Neural cell (in vitro differentiated cells): ENCODE data around the gene ARNT2. TPM values are rescaled to one million over a fixed set of nuclear protein-coding genes. Genes with fewer than 3 reads are reported as not detected.

Experiments used
- H2AFZ ChIP-seq: fragments of 200-600, 300-800 bp; sonication (generic), shearing (Covaris generic); 2 replicates; pipeline ENCODE4 v1.6.0; 2014; ENCODE audit warnings: low read depth, mild to moderate bottlenecking, antibody characterized with exemption, low read length, moderate library complexity
- H3F3A ChIP-seq: fragments of 200-600 bp; shearing (Covaris generic); 2 replicates; pipeline ENCODE4 v1.6.1; 2016; ENCODE audit warnings: mild to moderate bottlenecking, moderate library complexity, mixed read lengths, antibody characterized with exemption, low read length; ENCODE audit not compliant: insufficient read depth, poor library complexity, severe bottlenecking
- H3K27ac ChIP-seq: fragments of 200-600, 300-800 bp; sonication (generic), shearing (Covaris generic); 2 replicates; pipeline ENCODE4 v1.5.1; 2014; ENCODE audit warnings: mild to moderate bottlenecking, low read length, moderate library complexity
- H3K27me3 ChIP-seq: fragments of 300-800, 200-600 bp; sonication (generic), shearing (Covaris generic); 2 replicates; pipeline ENCODE4 v1.6.0; 2014; ENCODE audit warnings: mild to moderate bottlenecking, low read depth, low read length, moderate library complexity; ENCODE audit not compliant: insufficient read depth
- H3K36me3 ChIP-seq: fragments of 300-800, 200-600 bp; sonication (generic), shearing (Covaris generic); 2 replicates; pipeline ENCODE4 v1.5.1; 2014; ENCODE audit warnings: mild to moderate bottlenecking, antibody characterized with exemption, low read length, moderate library complexity; ENCODE audit not compliant: insufficient read depth
- H3K4me2 ChIP-seq: fragments of 300-800, 200-600 bp; sonication (generic), shearing (Covaris generic); 2 replicates; pipeline ENCODE4 v1.6.0; 2014; ENCODE audit warnings: mild to moderate bottlenecking, low read length
- H3K4me3 ChIP-seq: fragments of 300-800, 200-600 bp; sonication (generic), shearing (Covaris generic); 2 replicates; pipeline ENCODE4 v1.5.1; 2014; ENCODE audit warnings: mild to moderate bottlenecking, low read length, moderate library complexity
- H3K79me2 ChIP-seq: fragments of 200-600 bp; shearing (Covaris generic); replicated peaks from 2 replicates; pipeline ENCODE4 v1.6.0; 2014; ENCODE audit warnings: mild to moderate bottlenecking, low read length, moderate library complexity; ENCODE audit not compliant: insufficient read depth
- H3K9ac ChIP-seq: fragments of 300-800, 200-600 bp; sonication (generic), shearing (Covaris generic); 2 replicates; pipeline ENCODE4 v1.6.1; 2016; ENCODE audit warnings: mild to moderate bottlenecking, low read length, mixed read lengths
- H3K9me2 ChIP-seq: fragments of 200-600 bp; shearing (Covaris generic); 2 replicates; pipeline ENCODE4 v1.6.1; 2016; ENCODE audit warnings: mild to moderate bottlenecking, low read length, mixed read lengths; ENCODE audit not compliant: insufficient read depth
- H3K9me3 ChIP-seq: fragments of 200-600, 300-800 bp; sonication (generic), shearing (Covaris generic); 2 replicates; pipeline ENCODE4 v1.6.1; 2016; ENCODE audit warnings: mild to moderate bottlenecking, mixed run types, low read length, moderate library complexity, mixed read lengths
- H4K20me1 ChIP-seq: fragments of 200-600 bp; shearing (Covaris generic); 2 replicates; pipeline ENCODE4 v1.6.1; 2016; ENCODE audit warnings: mild to moderate bottlenecking, mixed run types; ENCODE audit not compliant: insufficient read depth
- EP300 ChIP-seq: fragments of 450-650 bp; conservative IDR thresholded peaks from 2 replicates; pipeline ENCODE4 v1.6.1; 2014; ENCODE audit warnings: antibody characterized with exemption, mild to moderate bottlenecking, moderate library complexity; ENCODE audit not compliant: poor library complexity, severe bottlenecking
- EZH2 ChIP-seq: fragments of 200-600, 300-800 bp; shearing (Covaris generic), sonication (generic); IDR thresholded peaks from 2 replicates; pipeline ENCODE4 v1.6.1; 2014; ENCODE audit warnings: antibody characterized with exemption, low read length, borderline replicate concordance, mild to moderate bottlenecking; ENCODE audit not compliant: insufficient read depth, poor library complexity, severe bottlenecking
- MXI1 ChIP-seq: fragments of 450-650 bp; conservative IDR thresholded peaks from 2 replicates; pipeline ENCODE4 v1.6.1; 2014; ENCODE audit warnings: antibody characterized with exemption, mild to moderate bottlenecking; ENCODE audit not compliant: poor library complexity, severe bottlenecking
- POLR2AphosphoS5 ChIP-seq: IDR thresholded peaks from 2 replicates; pipeline ENCODE4 v1.6.1; 2012
- RAD21 ChIP-seq: fragments of 450-650 bp; conservative IDR thresholded peaks from 2 replicates; pipeline ENCODE4 v1.6.1; 2014; ENCODE audit warnings: antibody characterized with exemption, mild to moderate bottlenecking, moderate library complexity
- REST ChIP-seq: IDR thresholded peaks from 2 replicates; pipeline ENCODE4 v1.6.1; 2012; ENCODE audit warnings: borderline replicate concordance
- SMC3 ChIP-seq: fragments of 450-650 bp; conservative IDR thresholded peaks from 2 replicates; pipeline ENCODE4 v1.6.1; 2014; ENCODE audit warnings: antibody characterized with exemption, mild to moderate bottlenecking, moderate library complexity; ENCODE audit not compliant: poor library complexity
- TAF1 ChIP-seq: IDR thresholded peaks from 2 replicates; pipeline ENCODE4 v1.6.1; 2012; ENCODE audit warnings: low read depth
- polyA plus RNA-seq: library from polyadenylated mRNA; depleted of rRNA; stranded (reverse); fragments of >200 nt; gene quantifications from 2 replicates; pipeline ENCODE4 v1.2.3, GENCODE V29; 2014
- TF ChIP-seq, protein P1 (sequence below): fragments of 450-650 bp; IDR thresholded peaks from 2 replicates; pipeline ENCODE4 v1.5.1; 2014; ENCODE audit warnings: antibody characterized with exemption, mild to moderate bottlenecking, moderate library complexity; ENCODE audit not compliant: poor library complexity, severe bottlenecking

ARNT2 gene
- polyA plus RNA-seq, 1 donor from 2014 or later, result 41.2 TPM

- no peaks in the 10 kb centered on the region for H3F3A ChIP-seq
- no peak for TF ChIP-seq SMC3
- H3K36me3 ChIP-seq, result no peaks in the 10 kb centered on the region
- H3K9me2 ChIP-seq, result no peaks in the 10 kb centered on the region
- H3K27ac ChIP-seq, result no peak overlapping the region
- no peak overlapping the region for H2AFZ ChIP-seq
- no peaks in the 10 kb centered on the region for H3K9me3 ChIP-seq
- H3K79me2 ChIP-seq, result no peaks in the 10 kb centered on the region
- no peak overlapping the region for H3K4me3 ChIP-seq
- no peak overlapping the region for H3K4me2 ChIP-seq
- H4K20me1 ChIP-seq, result no peaks in the 10 kb centered on the region
- H3K27me3 ChIP-seq, result no peaks in the 10 kb centered on the region
- no peak overlapping the region for H3K9ac ChIP-seq
These were observed 86.3 kb downstream of the ARNT2 start for GRCh38 chr15:80490431-80490990.

- Histone ChIP-seq H3K9me2 (no peaks in the 10 kb centered on the region), H3K4me3 (no peak overlapping the region), H3F3A (no peaks in the 10 kb centered on the region), H3K79me2 (no peaks in the 10 kb centered on the region), H4K20me1 (no peaks in the 10 kb centered on the region), H3K9ac (no peak overlapping the region), H3K4me2 (no peak overlapping the region), H3K36me3 (no peaks in the 10 kb centered on the region), H3K27ac (no peak overlapping the region), H3K27me3 (no peaks in the 10 kb centered on the region), H2AFZ (no peak overlapping the region), H3K9me3 (no peaks in the 10 kb centered on the region)
- TF ChIP-seq EZH2, result no peak
- TF ChIP-seq TAF1, result no peak
- TF ChIP-seq REST, result no peak
- TF ChIP-seq, protein P1, sequence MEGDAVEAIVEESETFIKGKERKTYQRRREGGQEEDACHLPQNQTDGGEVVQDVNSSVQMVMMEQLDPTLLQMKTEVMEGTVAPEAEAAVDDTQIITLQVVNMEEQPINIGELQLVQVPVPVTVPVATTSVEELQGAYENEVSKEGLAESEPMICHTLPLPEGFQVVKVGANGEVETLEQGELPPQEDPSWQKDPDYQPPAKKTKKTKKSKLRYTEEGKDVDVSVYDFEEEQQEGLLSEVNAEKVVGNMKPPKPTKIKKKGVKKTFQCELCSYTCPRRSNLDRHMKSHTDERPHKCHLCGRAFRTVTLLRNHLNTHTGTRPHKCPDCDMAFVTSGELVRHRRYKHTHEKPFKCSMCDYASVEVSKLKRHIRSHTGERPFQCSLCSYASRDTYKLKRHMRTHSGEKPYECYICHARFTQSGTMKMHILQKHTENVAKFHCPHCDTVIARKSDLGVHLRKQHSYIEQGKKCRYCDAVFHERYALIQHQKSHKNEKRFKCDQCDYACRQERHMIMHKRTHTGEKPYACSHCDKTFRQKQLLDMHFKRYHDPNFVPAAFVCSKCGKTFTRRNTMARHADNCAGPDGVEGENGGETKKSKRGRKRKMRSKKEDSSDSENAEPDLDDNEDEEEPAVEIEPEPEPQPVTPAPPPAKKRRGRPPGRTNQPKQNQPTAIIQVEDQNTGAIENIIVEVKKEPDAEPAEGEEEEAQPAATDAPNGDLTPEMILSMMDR, result no peak
- TF ChIP-seq MXI1, result no peak
- TF ChIP-seq SMC3, result no peak
These were observed 87.1 kb downstream of the ARNT2 start for GRCh38 chr15:80491163-80491847.

- no peak overlapping the region for H3K27ac ChIP-seq
- H3K27me3 ChIP-seq, result no peaks in the 10 kb centered on the region
- H3K36me3 ChIP-seq, result no peaks in the 10 kb centered on the region
- H2AFZ ChIP-seq, result no peak overlapping the region
- H3F3A ChIP-seq, result no peaks in the 10 kb centered on the region
- H3K9me3 ChIP-seq, result no peaks in the 10 kb centered on the region
- no peaks in the 10 kb centered on the region for H3K79me2 ChIP-seq
- no peak overlapping the region for H3K4me2 ChIP-seq
- H3K9ac ChIP-seq, result no peak overlapping the region
- TF ChIP-seq EZH2, result no peak
- TF ChIP-seq, protein P1, result no peak
- no peak for TF ChIP-seq TAF1
- TF ChIP-seq MXI1, result no peak
- TF ChIP-seq SMC3, result no peak
- no peak for TF ChIP-seq REST
- TF ChIP-seq RAD21, result no peak
- no peak for TF ChIP-seq POLR2AphosphoS5
- TF ChIP-seq EP300, result no peak
- H3K9me2 ChIP-seq, result no peaks in the 10 kb centered on the region
- no peaks in the 10 kb centered on the region for H4K20me1 ChIP-seq
- H3K4me3 ChIP-seq, result no peak overlapping the region
These were observed 88.2 kb downstream of the ARNT2 start for GRCh38 chr15:80492409-80492808.
